MG63 (cell line): Measurements from ENCODE around the gene PLLP. TPM values are rescaled to one million over a fixed set of nuclear protein-coding genes. Genes with fewer than 3 reads are reported as not detected.
A peak's percentile ranks its signal among the peaks of the same experiment; 100 is the strongest.

Source experiments
- DNase-seq: peaks from one replicate; pipeline ENCODE4 v3.0.0-alpha.2; 2020
- H3K27me3 ChIP-seq: fragments of 250-450 bp; sonication (Bioruptor Pico); 2 replicates; pipeline ENCODE4 v1.5.1; 2020; ENCODE audit warnings: mild to moderate bottlenecking, moderate library complexity
- H3K36me3 ChIP-seq: fragments of 250-450 bp; sonication (Bioruptor Pico); 2 replicates; pipeline ENCODE4 v1.5.1; 2020; ENCODE audit warnings: mild to moderate bottlenecking, moderate library complexity
- H3K4me3 ChIP-seq: fragments of 250-450 bp; sonication (Bioruptor Pico); 2 replicates; pipeline ENCODE4 v1.5.1; 2020; ENCODE audit warnings: mild to moderate bottlenecking, moderate library complexity
- H3K9me3 ChIP-seq: fragments of 250-450 bp; sonication (Bioruptor Pico); 2 replicates; pipeline ENCODE4 v1.5.1; 2020; ENCODE audit warnings: mild to moderate bottlenecking, moderate library complexity
- total RNA-seq: library from RNA; depleted of rRNA; stranded (reverse); fragments of >200 nt; shearing (Covaris generic); gene quantifications from 2 replicates; pipeline ENCODE4 v1.2.3, GENCODE V29; 2014; ENCODE audit warnings: low replicate concordance

The PLLP gene
- total RNA-seq, 1 experiment from 2014 or later: not detected

DNA sequence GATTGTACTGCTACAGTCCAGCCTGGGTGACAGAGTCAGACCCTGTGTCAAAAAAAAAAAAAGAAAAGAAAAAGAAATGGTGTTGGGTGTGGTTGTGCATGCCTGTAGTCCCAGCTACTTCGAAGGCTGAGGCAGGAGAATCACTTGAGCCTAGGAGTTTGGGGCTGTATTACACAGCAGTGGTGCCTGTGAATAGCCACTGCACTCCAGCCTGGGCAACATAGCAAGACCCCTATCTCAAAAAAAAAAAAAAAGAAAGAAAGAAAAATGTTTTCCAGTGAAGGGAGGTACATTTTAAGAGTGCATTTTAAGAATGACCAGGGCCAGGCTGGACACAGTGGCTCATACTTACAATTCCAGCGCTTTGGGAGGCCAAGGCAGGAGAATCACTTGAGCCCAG, 33.1 kb downstream of the PLLP start:
- H3K27me3 ChIP-seq: no peaks in the 10 kb centered on the region
- no peaks in the 10 kb centered on the region for H3K9me3 ChIP-seq
- no peak for DNase-seq
- peaks cover 90% of the 10 kb centered on the region for H3K36me3 ChIP-seq
- no peak overlapping the region for H3K4me3 ChIP-seq

GRCh38 chr16:57245472-57246113, 38.9 kb downstream of the PLLP start:
- H3K4me3 ChIP-seq: peak overlapping the region; percentile 93
- H3K36me3 ChIP-seq: peaks cover 49% of the 10 kb centered on the region
- peak; percentile 62 for DNase-seq
- no peaks in the 10 kb centered on the region for H3K9me3 ChIP-seq
- no peaks in the 10 kb centered on the region for H3K27me3 ChIP-seq

DNA sequence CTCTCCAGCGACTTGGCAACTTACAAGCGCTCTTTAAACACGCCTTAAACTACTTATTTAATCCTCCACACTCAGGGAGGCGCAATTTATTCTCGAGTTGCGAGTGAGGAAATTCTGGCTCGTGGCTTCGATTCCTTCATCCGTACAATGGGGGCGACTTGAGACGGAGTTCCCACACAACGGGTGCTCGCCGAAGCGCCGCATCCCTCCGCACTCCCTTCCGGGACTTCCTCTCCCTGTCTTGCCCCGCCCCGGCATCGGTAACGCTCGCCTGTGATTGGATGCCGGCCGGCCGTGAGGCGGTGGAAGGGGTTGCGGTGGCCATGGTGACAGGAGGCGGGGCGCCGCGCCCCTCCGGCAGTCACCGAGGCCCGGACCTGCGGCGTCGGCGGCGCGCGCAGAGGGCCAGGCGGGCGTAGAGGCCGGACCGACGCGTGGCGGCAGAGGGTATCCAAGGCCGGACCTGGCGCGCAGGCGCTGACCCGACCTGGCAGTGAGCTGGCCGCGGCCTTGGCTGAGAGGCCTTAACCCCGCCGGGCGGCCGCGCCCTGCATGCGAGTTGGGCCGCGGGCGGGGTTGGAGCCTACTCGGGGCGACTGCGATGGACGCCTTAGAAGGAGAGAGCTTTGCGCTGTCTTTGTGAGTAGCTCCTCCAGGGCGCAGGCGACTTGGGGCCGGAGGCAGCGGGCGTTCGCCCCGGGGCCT, 39.6 kb downstream of the PLLP start, which contains the start of gene ARL2BP:
ARL2BP (plus strand) TSS at position 493 of the 705 bp plus-strand sequence; CDS start at position 602, 109 bp downstream.
- Histone ChIP-seq H3K36me3 (peaks cover 44% of the 10 kb centered on the region), H3K9me3 (no peaks in the 10 kb centered on the region), H3K27me3 (no peaks in the 10 kb centered on the region), H3K4me3 (peak within 1 kb of the TSS; percentile 93)
- peak; percentile 100 for DNase-seq

GRCh38 chr16:57244463-57244766, 40.1 kb downstream of the PLLP start:
- DNase-seq: no peak
- Histone ChIP-seq H3K27me3 (no peaks in the 10 kb centered on the region), H3K36me3 (peaks cover 43% of the 10 kb centered on the region), H3K9me3 (no peaks in the 10 kb centered on the region), H3K4me3 (peak overlapping the region; percentile 93)

DNA sequence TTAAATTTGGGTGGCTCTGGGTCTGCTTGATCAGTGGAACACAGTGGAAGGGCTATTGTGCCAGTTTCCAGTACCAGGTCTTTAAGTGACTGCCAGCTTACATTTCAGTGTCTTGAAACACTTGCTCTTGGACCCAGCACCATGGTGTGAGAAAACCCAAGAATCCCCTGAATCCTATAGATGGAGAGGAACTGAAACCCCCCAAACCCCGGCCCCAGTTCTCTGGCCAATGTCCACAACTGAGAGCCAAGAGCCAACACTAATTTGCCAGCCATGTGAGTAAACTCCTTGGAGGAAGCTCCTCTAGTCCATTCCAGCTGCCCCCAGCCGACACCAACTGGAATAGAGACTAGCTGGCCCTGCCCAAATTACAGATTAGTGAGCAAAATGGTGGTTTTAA, 41.8 kb downstream of the PLLP start:
- no peak overlapping the region for H3K4me3 ChIP-seq
- DNase-seq: no peak
- no peaks in the 10 kb centered on the region for H3K9me3 ChIP-seq
- no peaks in the 10 kb centered on the region for H3K27me3 ChIP-seq
- peaks cover 43% of the 10 kb centered on the region for H3K36me3 ChIP-seq

GRCh38 chr16:57240851-57241250, 43.6 kb downstream of the PLLP start:
- Histone ChIP-seq H3K27me3 (no peaks in the 10 kb centered on the region), H3K36me3 (peaks cover 40% of the 10 kb centered on the region), H3K9me3 (0 out of 2 replicates have a peak, but pooled peaks cover 3% of the 10 kb centered on the region), H3K4me3 (no peak overlapping the region)
- DNase-seq: no peak

DNA sequence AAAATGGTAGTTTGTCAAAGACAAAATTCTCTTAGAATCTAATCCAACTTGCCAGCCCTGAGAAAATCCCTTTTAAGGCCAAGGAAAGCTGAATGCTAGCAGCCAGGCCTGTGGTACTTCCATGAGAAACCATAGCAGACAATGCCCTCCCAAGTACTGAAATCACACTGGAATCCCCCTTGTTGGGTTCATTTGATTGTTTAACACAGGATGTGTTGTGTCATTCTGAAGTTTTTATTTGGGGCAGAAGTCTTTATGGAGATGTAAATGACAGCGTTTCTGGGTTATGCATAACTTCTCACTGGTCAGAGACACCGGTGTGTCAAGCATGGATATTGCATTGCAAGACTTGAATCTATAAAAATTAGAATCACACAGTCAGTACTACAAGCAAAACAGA, 45.4 kb downstream of the PLLP start:
- peaks cover 54% of the 10 kb centered on the region for H3K36me3 ChIP-seq
- H3K9me3 ChIP-seq: 0 out of 2 replicates have a peak, but pooled peaks cover 3% of the 10 kb centered on the region
- DNase-seq: no peak
- no peaks in the 10 kb centered on the region for H3K27me3 ChIP-seq
- H3K4me3 ChIP-seq: no peak overlapping the region

- no peak for DNase-seq
- Histone ChIP-seq H3K36me3 (peaks cover 59% of the 10 kb centered on the region), H3K4me3 (no peak overlapping the region), H3K9me3 (0 out of 2 replicates have a peak, but pooled peaks cover 3% of the 10 kb centered on the region), H3K27me3 (no peaks in the 10 kb centered on the region)
Measured at GRCh38 chr16:57238682-57239081, 45.8 kb downstream of the PLLP start.

DNA sequence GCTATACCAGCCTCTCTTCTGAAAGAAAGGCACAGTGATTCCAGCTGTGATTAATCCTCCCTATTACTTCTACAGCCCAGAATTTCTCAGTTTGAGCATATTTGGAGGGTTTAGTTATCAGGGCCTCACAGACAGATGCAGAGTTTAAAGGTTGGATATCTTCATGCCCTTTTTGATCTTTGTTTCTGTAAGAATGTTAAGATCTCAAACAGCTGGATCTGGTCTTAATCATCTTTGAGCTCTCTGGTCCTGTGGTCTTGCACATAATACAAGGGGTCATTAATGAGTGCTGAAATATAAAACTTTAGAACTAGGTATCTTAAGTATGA, 48.5 kb downstream of the PLLP start:
- DNase-seq: no peak
- Histone ChIP-seq H3K27me3 (no peaks in the 10 kb centered on the region), H3K4me3 (no peak overlapping the region), H3K36me3 (peaks cover 84% of the 10 kb centered on the region), H3K9me3 (0 out of 2 replicates have a peak, but pooled peaks cover 3% of the 10 kb centered on the region)

DNA sequence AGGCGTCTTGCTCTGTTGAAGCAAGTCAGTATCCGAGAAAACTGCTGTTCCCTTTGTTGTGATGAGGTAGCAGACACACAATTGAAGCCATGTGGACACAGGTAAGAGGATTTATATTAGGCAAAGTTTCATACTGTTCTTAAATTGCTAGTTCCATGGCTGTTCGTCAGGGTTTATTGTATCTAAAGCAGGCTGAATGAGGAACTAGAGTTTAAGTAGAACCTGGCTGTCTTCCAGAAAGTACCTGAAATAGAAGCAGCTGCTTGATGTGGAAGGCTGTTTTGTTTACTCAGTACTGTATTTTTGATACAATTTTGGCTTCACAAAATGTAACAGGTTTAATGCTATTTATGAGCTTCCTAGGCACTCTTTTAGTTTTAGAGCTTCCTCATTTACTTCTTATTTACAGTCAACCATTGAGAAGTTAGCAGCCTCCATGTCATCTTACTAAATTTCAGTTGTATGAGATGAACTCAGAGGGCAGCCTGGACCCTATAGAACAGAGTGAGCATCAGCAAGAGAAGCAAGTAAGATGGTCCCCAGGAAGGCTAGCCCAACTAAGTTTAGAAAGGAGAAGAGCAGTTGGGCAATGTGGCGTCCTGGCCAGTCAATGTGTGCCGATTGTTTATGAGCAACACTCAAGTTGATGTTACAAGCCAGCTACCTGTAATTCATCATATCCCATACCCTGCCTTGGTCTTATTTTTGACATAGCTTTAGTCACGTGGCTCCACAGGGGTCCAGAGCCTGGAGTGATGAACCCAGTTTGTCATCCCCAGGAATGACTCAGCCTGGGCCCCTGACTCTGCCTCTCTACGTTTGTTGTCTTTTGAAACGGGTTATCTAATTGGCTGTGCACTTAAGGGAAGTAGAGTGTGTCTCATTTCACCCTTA, 49.1 kb downstream of the PLLP start:
- Histone ChIP-seq H3K4me3 (no peak overlapping the region), H3K36me3 (peaks cover 90% of the 10 kb centered on the region), H3K27me3 (no peaks in the 10 kb centered on the region), H3K9me3 (0 out of 2 replicates have a peak, but pooled peaks cover 3% of the 10 kb centered on the region)
- DNase-seq: peak; percentile 84

DNA sequence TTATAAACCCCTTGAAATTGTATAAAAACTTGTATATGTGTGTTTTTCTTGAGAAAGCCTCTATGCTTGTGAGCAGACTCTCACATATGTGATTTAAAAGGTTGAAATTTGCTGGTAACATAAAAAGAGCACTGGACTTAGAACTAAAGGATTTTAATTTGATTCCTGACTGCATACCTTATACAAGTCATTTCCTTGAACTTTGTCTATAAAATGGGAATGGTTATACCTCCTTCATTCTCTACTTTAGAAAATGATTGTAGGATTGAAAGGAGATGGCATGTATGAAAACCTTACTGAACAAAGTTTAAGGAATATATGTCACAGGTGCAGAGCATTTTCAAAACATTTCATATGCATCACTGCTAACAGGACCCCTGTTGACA, 49.8 kb downstream of the PLLP start:
- DNase-seq: no peak
- Histone ChIP-seq H3K36me3 (peaks cover 91% of the 10 kb centered on the region), H3K9me3 (0 out of 2 replicates have a peak, but pooled peaks cover 3% of the 10 kb centered on the region), H3K27me3 (no peaks in the 10 kb centered on the region), H3K4me3 (no peak overlapping the region)

DNA sequence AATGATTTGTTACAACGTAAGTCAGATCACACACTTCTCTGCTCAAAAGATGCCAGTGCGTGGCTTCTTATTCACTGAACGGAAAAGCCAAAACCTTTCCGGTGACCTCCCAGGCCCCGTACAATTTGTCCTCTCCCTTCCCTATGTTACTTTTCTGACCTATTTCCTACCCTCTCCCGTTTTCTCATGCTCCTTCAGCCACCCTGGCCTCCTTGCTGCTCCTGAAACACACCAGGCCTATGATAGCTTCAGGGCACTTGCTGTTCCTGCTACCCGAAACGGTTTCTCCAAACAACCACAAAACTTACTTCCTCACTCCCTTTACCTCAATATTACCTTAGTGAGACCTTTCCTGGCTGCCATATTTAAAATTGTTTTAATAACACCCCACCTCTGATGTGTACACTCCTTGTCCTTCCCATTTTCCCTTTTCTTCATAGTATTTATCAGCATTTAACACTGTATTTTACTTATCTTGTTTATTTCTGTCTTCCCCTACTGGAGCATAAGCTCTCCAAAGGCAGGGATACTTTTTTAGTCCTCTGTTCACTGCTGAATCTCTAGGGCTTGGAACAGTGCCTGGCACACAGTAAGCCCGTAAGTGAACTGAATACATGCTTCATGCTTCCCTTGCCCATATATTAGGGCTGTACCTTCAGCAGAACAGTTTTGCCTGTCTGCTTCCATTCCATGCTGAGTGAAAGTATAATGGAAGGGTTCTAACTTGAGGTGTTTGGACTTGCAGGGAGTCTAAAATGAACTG, 50.3 kb downstream of the PLLP start:
- Histone ChIP-seq H3K27me3 (no peaks in the 10 kb centered on the region), H3K4me3 (no peak overlapping the region), H3K36me3 (peaks cover 89% of the 10 kb centered on the region), H3K9me3 (0 out of 2 replicates have a peak, but pooled peaks cover 3% of the 10 kb centered on the region)
- no peak for DNase-seq

GRCh38 chr16:57231821-57232350, 52.6 kb downstream of the PLLP start:
- Histone ChIP-seq H3K36me3 (peaks cover 91% of the 10 kb centered on the region), H3K9me3 (0 out of 2 replicates have a peak, but pooled peaks cover 3% of the 10 kb centered on the region), H3K27me3 (no peaks in the 10 kb centered on the region), H3K4me3 (no peak overlapping the region)
- DNase-seq: no peak

DNA sequence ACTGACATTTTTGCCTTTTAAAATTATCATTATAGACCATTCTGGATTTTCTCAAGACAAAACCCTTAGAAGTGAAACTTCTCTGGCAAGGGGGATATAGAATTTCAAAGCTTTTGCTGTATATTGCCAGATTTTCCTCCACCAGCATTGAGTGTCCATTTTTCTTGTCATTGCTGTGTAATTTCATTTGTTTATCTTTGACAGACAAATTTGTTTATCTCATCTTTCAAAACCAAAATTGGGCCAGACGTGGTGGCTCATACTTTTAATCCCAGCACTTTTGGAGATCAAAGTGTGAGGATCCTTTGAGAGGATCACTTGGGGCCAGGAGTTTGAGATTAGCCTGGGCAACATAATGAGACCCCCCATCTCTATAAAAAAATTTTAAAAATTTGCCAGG, 55.4 kb downstream of the PLLP start:
- DNase-seq: no peak
- Histone ChIP-seq H3K4me3 (no peak overlapping the region), H3K27me3 (no peaks in the 10 kb centered on the region), H3K9me3 (no peaks in the 10 kb centered on the region), H3K36me3 (peaks cover 91% of the 10 kb centered on the region)

GRCh38 chr16:57226701-57227621, 57.5 kb downstream of the PLLP start:
- Histone ChIP-seq H3K36me3 (peaks cover 93% of the 10 kb centered on the region), H3K27me3 (no peaks in the 10 kb centered on the region), H3K9me3 (no peaks in the 10 kb centered on the region), H3K4me3 (no peak overlapping the region)
- DNase-seq: no peak
